Measurements from ENCODE around the gene PDIA4.

Gene PDIA4

DNA sequence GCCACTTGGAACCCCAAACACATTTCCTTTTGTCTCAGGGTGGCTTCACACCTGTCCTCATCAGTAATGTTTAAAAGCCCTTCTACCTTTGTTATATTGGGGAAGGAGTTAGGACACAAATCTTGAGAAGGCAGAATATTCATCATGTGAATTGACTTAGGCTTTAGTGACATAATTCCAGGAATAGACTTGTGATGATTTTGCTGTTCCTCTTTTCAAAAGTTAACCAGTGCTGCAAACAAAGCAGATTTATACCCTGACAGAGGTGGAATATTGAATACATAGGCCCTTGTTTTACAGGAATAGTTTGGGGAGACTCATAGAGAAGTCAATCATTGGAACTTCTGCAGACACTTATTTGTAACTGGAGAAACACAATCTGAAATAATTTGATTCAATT is 35.2 kb upstream of the PDIA4 start:
- TF ChIP-seq SIN3A (IDR thresholded peaks at IDR 0.05; ENCODE audit: borderline replicate concordance, insufficient read depth, low read length) (no peak), FOXP2 (optimal IDR thresholded peaks at IDR 0.05; ENCODE audit: borderline replicate concordance, extremely low read depth, extremely low read length, insufficient read depth) (no peak)
- TF ChIP-seq, protein P1, sequence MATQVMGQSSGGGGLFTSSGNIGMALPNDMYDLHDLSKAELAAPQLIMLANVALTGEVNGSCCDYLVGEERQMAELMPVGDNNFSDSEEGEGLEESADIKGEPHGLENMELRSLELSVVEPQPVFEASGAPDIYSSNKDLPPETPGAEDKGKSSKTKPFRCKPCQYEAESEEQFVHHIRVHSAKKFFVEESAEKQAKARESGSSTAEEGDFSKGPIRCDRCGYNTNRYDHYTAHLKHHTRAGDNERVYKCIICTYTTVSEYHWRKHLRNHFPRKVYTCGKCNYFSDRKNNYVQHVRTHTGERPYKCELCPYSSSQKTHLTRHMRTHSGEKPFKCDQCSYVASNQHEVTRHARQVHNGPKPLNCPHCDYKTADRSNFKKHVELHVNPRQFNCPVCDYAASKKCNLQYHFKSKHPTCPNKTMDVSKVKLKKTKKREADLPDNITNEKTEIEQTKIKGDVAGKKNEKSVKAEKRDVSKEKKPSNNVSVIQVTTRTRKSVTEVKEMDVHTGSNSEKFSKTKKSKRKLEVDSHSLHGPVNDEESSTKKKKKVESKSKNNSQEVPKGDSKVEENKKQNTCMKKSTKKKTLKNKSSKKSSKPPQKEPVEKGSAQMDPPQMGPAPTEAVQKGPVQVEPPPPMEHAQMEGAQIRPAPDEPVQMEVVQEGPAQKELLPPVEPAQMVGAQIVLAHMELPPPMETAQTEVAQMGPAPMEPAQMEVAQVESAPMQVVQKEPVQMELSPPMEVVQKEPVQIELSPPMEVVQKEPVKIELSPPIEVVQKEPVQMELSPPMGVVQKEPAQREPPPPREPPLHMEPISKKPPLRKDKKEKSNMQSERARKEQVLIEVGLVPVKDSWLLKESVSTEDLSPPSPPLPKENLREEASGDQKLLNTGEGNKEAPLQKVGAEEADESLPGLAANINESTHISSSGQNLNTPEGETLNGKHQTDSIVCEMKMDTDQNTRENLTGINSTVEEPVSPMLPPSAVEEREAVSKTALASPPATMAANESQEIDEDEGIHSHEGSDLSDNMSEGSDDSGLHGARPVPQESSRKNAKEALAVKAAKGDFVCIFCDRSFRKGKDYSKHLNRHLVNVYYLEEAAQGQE (IDR thresholded peaks at IDR 0.05; ENCODE audit: insufficient read depth in 1 of 2, low read depth in 2 of 2, low read length in 2 of 2): no peak

DNA sequence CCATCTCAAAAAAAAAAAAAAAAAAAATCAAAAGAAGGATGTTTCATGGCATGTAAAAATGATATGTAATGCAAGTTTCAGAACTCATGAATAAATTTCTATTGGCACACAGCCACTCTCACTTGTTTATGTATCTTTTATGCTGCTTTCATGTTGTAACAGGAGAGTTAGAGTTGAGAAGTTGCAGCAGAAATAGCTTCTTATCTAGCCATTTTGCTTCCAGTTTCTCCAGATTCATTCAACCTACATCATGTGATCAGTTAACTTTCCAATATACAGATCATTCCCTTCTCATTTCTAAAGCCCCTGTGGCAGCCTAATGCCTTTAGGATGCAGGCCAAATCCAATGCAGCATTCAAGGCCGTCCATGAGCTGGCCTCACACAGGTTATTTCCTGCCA is 31.9 kb upstream of the PDIA4 start:
- no peak for TF ChIP-seq POLR2AphosphoS5 (IDR thresholded peaks at IDR 0.05; ENCODE audit: low read depth, low read length)
- TF ChIP-seq TAF1 (IDR thresholded peaks at IDR 0.05; ENCODE audit: borderline replicate concordance, insufficient read depth, low read length): no peak
- no peak for TF ChIP-seq SIN3A (IDR thresholded peaks at IDR 0.05; ENCODE audit: borderline replicate concordance, insufficient read depth, low read length)
- no peak for TF ChIP-seq FOXP2 (optimal IDR thresholded peaks at IDR 0.05; ENCODE audit: borderline replicate concordance, extremely low read depth, extremely low read length, insufficient read depth)
- TF ChIP-seq, protein P1 (IDR thresholded peaks at IDR 0.05; ENCODE audit: insufficient read depth in 1 of 2, low read depth in 2 of 2, low read length in 2 of 2): no peak

DNA sequence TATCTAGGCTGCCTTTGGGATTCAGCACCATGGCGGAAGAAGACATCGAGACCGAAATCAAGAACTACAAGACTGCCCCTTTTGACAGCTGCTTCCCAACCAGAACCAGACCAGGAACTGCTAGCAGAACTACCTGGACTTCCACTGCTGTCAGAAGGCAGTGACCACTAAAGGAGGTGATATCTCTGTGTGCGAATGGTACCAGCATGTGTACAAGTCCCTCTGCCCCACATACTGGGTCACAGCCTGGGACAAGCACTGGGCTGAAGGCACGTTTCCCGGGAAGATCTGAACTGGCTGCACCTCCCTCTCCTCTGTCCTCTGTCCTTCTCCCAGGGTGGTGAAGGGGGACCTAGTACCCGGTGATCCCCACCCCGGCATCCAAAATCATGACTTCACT is 25.6 kb upstream of the PDIA4 start:
- TF ChIP-seq FOXP2 (optimal IDR thresholded peaks at IDR 0.05; ENCODE audit: borderline replicate concordance, extremely low read depth, extremely low read length, insufficient read depth): no peak
- TF ChIP-seq TAF1 (IDR thresholded peaks at IDR 0.05; ENCODE audit: borderline replicate concordance, insufficient read depth, low read length): no peak
- TF ChIP-seq, protein P1 (IDR thresholded peaks at IDR 0.05; ENCODE audit: insufficient read depth in 1 of 2, low read depth in 2 of 2, low read length in 2 of 2): no peak
- no peak for TF ChIP-seq SIN3A (IDR thresholded peaks at IDR 0.05; ENCODE audit: borderline replicate concordance, insufficient read depth, low read length)
- TF ChIP-seq POLR2AphosphoS5 (IDR thresholded peaks at IDR 0.05; ENCODE audit: low read depth, low read length): no peak

DNA sequence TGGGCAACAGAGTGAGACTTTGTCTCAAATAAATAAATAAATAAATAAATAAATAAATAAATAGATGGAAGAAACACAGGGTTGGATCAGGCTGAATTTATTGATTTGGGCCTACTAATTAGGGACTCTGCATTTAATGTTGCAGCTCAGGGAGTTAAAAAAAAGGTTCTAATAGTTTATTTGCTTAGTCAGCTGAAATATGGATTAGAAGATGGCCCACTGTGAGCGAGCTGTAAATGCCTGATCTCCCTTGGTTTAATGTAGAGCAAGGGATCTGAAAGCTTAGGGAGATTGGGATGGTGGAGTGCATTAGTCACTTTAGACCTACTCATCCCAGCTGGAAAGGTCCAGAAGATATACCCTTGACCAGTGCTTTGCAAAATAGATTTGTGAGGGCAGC is 25.1 kb upstream of the PDIA4 start:
- no peak for TF ChIP-seq SIN3A (IDR thresholded peaks at IDR 0.05; ENCODE audit: borderline replicate concordance, insufficient read depth, low read length)
- no peak for TF ChIP-seq POLR2AphosphoS5 (IDR thresholded peaks at IDR 0.05; ENCODE audit: low read depth, low read length)
- TF ChIP-seq TAF1 (IDR thresholded peaks at IDR 0.05; ENCODE audit: borderline replicate concordance, insufficient read depth, low read length): no peak
- no peak for TF ChIP-seq FOXP2 (optimal IDR thresholded peaks at IDR 0.05; ENCODE audit: borderline replicate concordance, extremely low read depth, extremely low read length, insufficient read depth)
- TF ChIP-seq, protein P1 (IDR thresholded peaks at IDR 0.05; ENCODE audit: insufficient read depth in 1 of 2, low read depth in 2 of 2, low read length in 2 of 2): no peak

DNA sequence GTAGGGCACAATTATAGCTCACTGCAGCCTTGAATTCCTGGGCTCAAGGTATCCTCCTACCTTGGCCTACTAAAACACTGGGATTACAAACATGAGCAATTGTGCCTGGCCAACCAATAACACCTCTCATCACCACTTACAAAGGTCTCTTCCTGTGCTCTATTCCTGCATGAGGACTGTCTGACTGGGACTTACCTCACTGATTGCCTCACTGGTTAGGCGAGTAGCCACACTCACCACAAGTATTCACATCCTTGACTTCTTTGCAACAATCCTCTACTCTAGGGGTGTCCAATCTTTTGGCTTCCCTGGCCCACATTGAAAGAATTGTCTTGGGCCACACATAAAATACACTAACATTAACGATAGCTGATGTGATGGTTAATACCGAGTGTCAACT is 22.6 kb upstream of the PDIA4 start:
- TF ChIP-seq, protein P1 (IDR thresholded peaks at IDR 0.05; ENCODE audit: insufficient read depth in 1 of 2, low read depth in 2 of 2, low read length in 2 of 2): no peak
- no peak for TF ChIP-seq SIN3A (IDR thresholded peaks at IDR 0.05; ENCODE audit: borderline replicate concordance, insufficient read depth, low read length)
- TF ChIP-seq FOXP2 (optimal IDR thresholded peaks at IDR 0.05; ENCODE audit: borderline replicate concordance, extremely low read depth, extremely low read length, insufficient read depth): no peak
- no peak for TF ChIP-seq POLR2AphosphoS5 (IDR thresholded peaks at IDR 0.05; ENCODE audit: low read depth, low read length)
- no peak for TF ChIP-seq TAF1 (IDR thresholded peaks at IDR 0.05; ENCODE audit: borderline replicate concordance, insufficient read depth, low read length)
